CD14-positive monocyte (primary cell): ENCODE measurements around the gene CDH4. TPM values are rescaled to one million over a fixed set of nuclear protein-coding genes. Genes with fewer than 3 reads are reported as not detected.

ENCODE experiments used
- DNase-seq, 3 donors: peaks; one replicate each; pipeline ENCODE4 v3.0.0-alpha.2; 2011 to 2022
- H2AFZ ChIP-seq: 2 replicates; pipeline ENCODE4 v1.6.0; 2012; ENCODE audit warnings: mild to moderate bottlenecking, low read depth, low read length, inconsistent platforms; ENCODE audit not compliant: insufficient read depth, poor library complexity, severe bottlenecking
- H3K27ac ChIP-seq, 2 donors: 1 replicate in 1 of 2; 2 replicates in 1 of 2; pipeline ENCODE4 v1.5.1; 2012 to 2013; ENCODE audit warnings: low read length in 2 of 2, control low read depth in 1 of 2, inconsistent platforms in 1 of 2, low read depth in 1 of 2, mild to moderate bottlenecking in 1 of 2
- H3K27me3 ChIP-seq, 2 donors: one replicate each; pipeline versions ENCODE4 v1.6.0 to v1.6.1; 2011 to 2013; ENCODE audit warnings: low read length in 2 of 2; ENCODE audit not compliant: control insufficient read depth in 2 of 2, insufficient read depth in 2 of 2
- H3K36me3 ChIP-seq, 2 donors: replicated peaks in 1 of 2; 1 replicate in 1 of 2; 2 replicates in 1 of 2; pipeline versions ENCODE4 v1.5.1 to v1.6.1; 2012 to 2013; ENCODE audit warnings: low read length in 2 of 2, control low read depth in 1 of 2, inconsistent platforms in 1 of 2, mild to moderate bottlenecking in 1 of 2; ENCODE audit not compliant: insufficient read depth in 2 of 2, control insufficient read depth in 1 of 2
- H3K4me1 ChIP-seq, 2 donors: 1 replicate in 1 of 2; 2 replicates in 1 of 2; pipeline versions ENCODE4 v1.5.1 to v1.6.1; 2012 to 2013; ENCODE audit warnings: low read length in 2 of 2, control low read depth in 1 of 2, inconsistent platforms in 1 of 2, mild to moderate bottlenecking in 1 of 2, moderate library complexity in 1 of 2; ENCODE audit not compliant: insufficient read depth in 2 of 2, control insufficient read depth in 1 of 2
- H3K4me2 ChIP-seq: replicated peaks from 2 replicates; pipeline ENCODE3; 2012; ENCODE audit warnings: low read length, moderate library complexity, mild to moderate bottlenecking; ENCODE audit not compliant: poor library complexity, severe bottlenecking; ENCODE audit errors: extremely low read depth
- H3K4me3 ChIP-seq, 3 experiments: fragments of 200-600 bp in 1 of 3; sonication (generic) in 1 of 3; replicated peaks in 1 of 3; 1 replicate in 2 of 3; 2 replicates in 1 of 3; pipeline ENCODE4 v1.5.1; 2011 to 2013; ENCODE audit warnings: low read length in 3 of 3, mild to moderate bottlenecking in 3 of 3, control low read depth in 2 of 3, low read depth in 2 of 3, inconsistent platforms in 1 of 3, moderate library complexity in 1 of 3
- H3K79me2 ChIP-seq: 2 replicates; pipeline ENCODE4 v1.6.0; 2012; ENCODE audit warnings: mild to moderate bottlenecking, control low read depth, inconsistent platforms, low read length, moderate library complexity; ENCODE audit not compliant: insufficient read depth
- H3K9ac ChIP-seq: 2 replicates; pipeline ENCODE4 v1.6.0; 2017; ENCODE audit warnings: low read length, mild to moderate bottlenecking; ENCODE audit not compliant: insufficient read depth, poor library complexity, severe bottlenecking
- H3K9me3 ChIP-seq, 2 donors: replicated peaks in 1 of 2; 1 replicate in 1 of 2; 2 replicates in 1 of 2; pipeline versions ENCODE4 v1.5.1 to v1.6.1; 2012 to 2013; ENCODE audit warnings: low read length in 2 of 2, control low read depth in 1 of 2; ENCODE audit not compliant: control insufficient read depth in 1 of 2, insufficient read depth in 1 of 2
- H4K20me1 ChIP-seq: 2 replicates; pipeline ENCODE4 v1.6.0; 2012; ENCODE audit warnings: mild to moderate bottlenecking, low read length, control low read depth, moderate library complexity; ENCODE audit not compliant: insufficient read depth
- H3K27ac Mint-ChIP-seq, 7 donors: one replicate each; pipeline ENCODE4 v1.8.0; 2020; ENCODE audit warnings: mild to moderate bottlenecking in 7 of 7, mixed read lengths in 7 of 7, moderate library complexity in 6 of 7, inconsistent platforms in 2 of 7
- H3K27me3 Mint-ChIP-seq, 3 donors: one replicate each; pipeline ENCODE4 v1.8.0; 2021 to 2022; ENCODE audit warnings: low read depth in 3 of 3, mild to moderate bottlenecking in 3 of 3, mixed read lengths in 3 of 3, moderate library complexity in 3 of 3, inconsistent platforms in 1 of 3
- H3K36me3 Mint-ChIP-seq, 2 donors: one replicate each; pipeline ENCODE4 v1.8.0; 2020; ENCODE audit warnings: mixed read lengths in 2 of 2, inconsistent platforms in 1 of 2, mild to moderate bottlenecking in 1 of 2
- H3K4me1 Mint-ChIP-seq: one replicate; pipeline ENCODE4 v1.8.0; 2020; ENCODE audit warnings: mild to moderate bottlenecking, mixed read lengths
- H3K4me3 Mint-ChIP-seq, 2 donors: one replicate each; pipeline ENCODE4 v1.8.0; 2020; ENCODE audit warnings: mild to moderate bottlenecking in 2 of 2, mixed read lengths in 2 of 2, moderate library complexity in 1 of 2
- H3K9me3 Mint-ChIP-seq, 7 donors: one replicate each; pipeline ENCODE4 v1.8.0; 2020 to 2022; ENCODE audit warnings: mixed read lengths in 7 of 7, mild to moderate bottlenecking in 6 of 7, moderate library complexity in 6 of 7, inconsistent platforms in 2 of 7
- CTCF ChIP-seq: fragments of 200-600 bp; IDR thresholded peaks from one replicate; pipeline ENCODE4 v1.8.0; 2022; ENCODE audit warnings: antibody characterized with exemption, mild to moderate bottlenecking
- WGBS: methylation state at CpG from one replicate; pipeline ENCODE4 v1.1.5; 2013; ENCODE audit warnings: missing lambda C conversion rate; ENCODE audit not compliant: insufficient coverage; 5-methylcytosine and 5-hydroxymethylcytosine counted together
- intact Hi-C, 2 donors: fragments of 100-400 bp; cut with micrococcal nuclease; formaldehyde crosslinking; loops; one replicate each; pipeline versions ENCODE4 v1.15.0 to v1.15.1; 2023
- polyA plus RNA-seq, 3 donors: library from polyadenylated mRNA; depleted of rRNA in 1 of 3; unstranded in 2 of 3; stranded (reverse) in 1 of 3; fragments of 300-500 nt in 2 of 3; fragments of >200 nt in 1 of 3; fragmentation: Illumina TruSeq in 2 of 3; gene quantifications; 1 replicate in 2 of 3; 2 replicates in 1 of 3; pipeline ENCODE4 v1.2.3, GENCODE V29; 2012 to 2021

Gene CDH4
- polyA plus RNA-seq, 3 donors: not detected

- Histone ChIP-seq H3K4me2 (no peak overlapping the region), H3K79me2 (no peaks in the 10 kb centered on the region), H3K4me1 (no peaks in the 10 kb centered on the region), H4K20me1 (no peaks in the 10 kb centered on the region), H3K9me3 (peaks cover 11 to 38% of the 10 kb centered on the region in 2 donors), H3K9ac (no peak overlapping the region), H3K4me3 (no peak overlapping the region), H2AFZ (no peak overlapping the region), H3K27ac (no peak overlapping the region), H3K27me3 (no peaks in the 10 kb centered on the region), H3K36me3 (no peaks in the 10 kb centered on the region)
- intact Hi-C loops: no loop called here
- Mint-ChIP-seq H3K4me1 (no peaks in the 10 kb centered on the region), H3K9me3 (peaks cover 0 to 14% (median 3%) of the 10 kb centered on the region in 7 donors), H3K27me3 (peaks cover 0 to 4% (median 0%) of the 10 kb centered on the region in 3 donors), H3K36me3 (no peaks in the 10 kb centered on the region), H3K4me3 (no peak overlapping the region), H3K27ac (no peak overlapping the region)
- DNase-seq: no peak
- TF ChIP-seq CTCF: no peak
- WGBS: 89% methylated on average over 4 of the region's 5 CpGs
These were observed 192.6 kb downstream of the CDH4 start for GRCh38 chr20:61444637-61445036.

- no peak overlapping the region for H3K4me2 ChIP-seq
- intact Hi-C loops: no loop called here
- Mint-ChIP-seq H3K27me3 (peaks cover 0 to 4% (median 0%) of the 10 kb centered on the region in 3 donors), H3K4me3 (no peak overlapping the region), H3K9me3 (peaks cover 0 to 15% (median 4%) of the 10 kb centered on the region in 7 donors), H3K27ac (no peak overlapping the region), H3K4me1 (no peaks in the 10 kb centered on the region), H3K36me3 (no peaks in the 10 kb centered on the region)
- no peak for DNase-seq
- no peaks in the 10 kb centered on the region for H4K20me1 ChIP-seq
- no peak overlapping the region for H3K9ac ChIP-seq
- H3K27ac ChIP-seq: no peak overlapping the region
- H2AFZ ChIP-seq: no peak overlapping the region
- H3K79me2 ChIP-seq: no peaks in the 10 kb centered on the region
- H3K9me3 ChIP-seq: peaks cover 11 to 42% of the 10 kb centered on the region in 2 donors
- no peak for TF ChIP-seq CTCF
- 87% methylated on average over 4 of the region's 6 CpGs for WGBS
- H3K4me3 ChIP-seq: no peak overlapping the region
- H3K4me1 ChIP-seq: no peaks in the 10 kb centered on the region
- no peaks in the 10 kb centered on the region for H3K36me3 ChIP-seq
- H3K27me3 ChIP-seq: no peaks in the 10 kb centered on the region
These were observed 193.1 kb downstream of the CDH4 start for GRCh38 chr20:61445138-61445537.
